DOHH2 (cell line): Measurements from ENCODE around the gene DGCR2.

Experiments
- H3F3A ChIP-seq: fragments of 200-600 bp; sonication (generic), shearing (Covaris generic); 2 replicates; pipeline ENCODE4 v1.6.0; 2016; ENCODE audit warnings: antibody characterized with exemption, mild to moderate bottlenecking; ENCODE audit not compliant: control insufficient read depth, insufficient read depth
- H3K27ac ChIP-seq: fragments of 200-600 bp; sonication (generic); 2 replicates; pipeline ENCODE4 v1.5.1; 2014; ENCODE audit warnings: low read depth, mild to moderate bottlenecking, low read length, moderate library complexity
- H3K27me3 ChIP-seq: fragments of 200-600 bp; sonication (generic); 2 replicates; pipeline ENCODE4 v1.6.1; 2014; ENCODE audit warnings: mild to moderate bottlenecking, low read length, mixed read lengths; ENCODE audit not compliant: control insufficient read depth
- H3K36me3 ChIP-seq: fragments of 200-600 bp; sonication (generic); 2 replicates; pipeline ENCODE4 v1.6.1; 2014; ENCODE audit warnings: mild to moderate bottlenecking, low read length, moderate library complexity, mixed read lengths; ENCODE audit not compliant: control insufficient read depth
- H3K4me1 ChIP-seq: fragments of 200-600 bp; sonication (generic); 2 replicates; pipeline ENCODE4 v1.6.1; 2014; ENCODE audit warnings: mild to moderate bottlenecking, low read length, mixed read lengths; ENCODE audit not compliant: control insufficient read depth
- H3K4me2 ChIP-seq: fragments of 200-600 bp; sonication (generic); 2 replicates; pipeline ENCODE4 v1.6.0; 2014; ENCODE audit warnings: mild to moderate bottlenecking, low read length, moderate library complexity
- H3K4me3 ChIP-seq: fragments of 200-600 bp; sonication (generic); 2 replicates; pipeline ENCODE4 v1.5.1; 2014; ENCODE audit warnings: mild to moderate bottlenecking, low read length, mixed read lengths
- H3K79me2 ChIP-seq: fragments of 200-600 bp; sonication (generic); 2 replicates; pipeline ENCODE4 v1.6.1; 2014; ENCODE audit warnings: mild to moderate bottlenecking, low read length, mixed read lengths; ENCODE audit not compliant: control insufficient read depth
- H3K9me2 ChIP-seq: fragments of 200-600 bp; sonication (generic); replicated peaks from 2 replicates; pipeline ENCODE4 v1.6.1; 2014; ENCODE audit warnings: mild to moderate bottlenecking, low read length, mixed read lengths; ENCODE audit not compliant: control insufficient read depth
- H3K9me3 ChIP-seq: fragments of 200-600 bp; sonication (generic); 2 replicates; pipeline ENCODE4 v1.6.1; 2014; ENCODE audit warnings: antibody characterized with exemption, low read length, mixed read lengths; ENCODE audit not compliant: control insufficient read depth, insufficient read depth
- H4K20me1 ChIP-seq: fragments of 200-600 bp; sonication (generic); 2 replicates; pipeline ENCODE4 v1.6.0; 2014; ENCODE audit warnings: low read depth, mild to moderate bottlenecking, antibody characterized with exemption, low read length, moderate library complexity; ENCODE audit not compliant: control insufficient read depth, insufficient read depth
- CTCF ChIP-seq: fragments of 200-600 bp; sonication (generic); IDR thresholded peaks from one replicate; pipeline ENCODE4 v1.5.1; 2014; ENCODE audit warnings: antibody characterized with exemption, mild to moderate bottlenecking, low read depth, low read length; ENCODE audit not compliant: poor library complexity, severe bottlenecking
- EZH2phosphoT487 ChIP-seq: fragments of 200-600 bp; sonication (generic); IDR thresholded peaks from 2 replicates; pipeline ENCODE4 v1.6.1; 2017; ENCODE audit warnings: borderline replicate concordance, mild to moderate bottlenecking, antibody characterized with exemption, low read length, moderate library complexity, mixed read lengths

The DGCR2 gene

GRCh38 chr22:19064354-19065054 is 57.7 kb downstream of the DGCR2 start:
- Histone ChIP-seq H3K4me3 (no peak overlapping the region), H3K4me2 (no peak overlapping the region), H3K79me2 (no peaks in the 10 kb centered on the region), H3K9me2 (no peaks in the 10 kb centered on the region), H3K4me1 (no peaks in the 10 kb centered on the region), H3K27me3 (no peaks in the 10 kb centered on the region), H4K20me1 (no peaks in the 10 kb centered on the region; the same call in 1 of the 2 replicates), H3F3A (no peaks in the 10 kb centered on the region), H3K27ac (no peak overlapping the region), H3K9me3 (no peaks in the 10 kb centered on the region), H3K36me3 (peaks cover 34% of the 10 kb centered on the region)
- no peak for TF ChIP-seq CTCF
- no peak for TF ChIP-seq EZH2phosphoT487

- Histone ChIP-seq H3K27me3 (no peaks in the 10 kb centered on the region), H3K9me2 (no peaks in the 10 kb centered on the region), H3K9me3 (no peaks in the 10 kb centered on the region), H3K79me2 (no peaks in the 10 kb centered on the region), H3K4me1 (no peaks in the 10 kb centered on the region), H3K4me3 (no peak overlapping the region), H3K4me2 (no peak overlapping the region), H3K36me3 (peaks cover 35% of the 10 kb centered on the region; the same call in 1 of the 2 replicates), H3F3A (no peaks in the 10 kb centered on the region), H4K20me1 (no peaks in the 10 kb centered on the region; the same call in 1 of the 2 replicates), H3K27ac (no peak overlapping the region)
- no peak for TF ChIP-seq CTCF
- no peak for TF ChIP-seq EZH2phosphoT487
Measured at GRCh38 chr22:19063581-19064353, 58.4 kb downstream of the DGCR2 start.

- H3K36me3 ChIP-seq: peaks cover 32% of the 10 kb centered on the region; the same call in 1 of the 2 replicates
- H3K9me2 ChIP-seq: no peaks in the 10 kb centered on the region
- no peaks in the 10 kb centered on the region for H4K20me1 ChIP-seq
- H3K4me2 ChIP-seq: no peak overlapping the region
- no peaks in the 10 kb centered on the region for H3K4me1 ChIP-seq
- H3F3A ChIP-seq: no peaks in the 10 kb centered on the region
- no peaks in the 10 kb centered on the region for H3K9me3 ChIP-seq
- no peaks in the 10 kb centered on the region for H3K27me3 ChIP-seq
- no peaks in the 10 kb centered on the region for H3K79me2 ChIP-seq
- H3K27ac ChIP-seq: no peak overlapping the region
- TF ChIP-seq CTCF: no peak
- no peak for TF ChIP-seq EZH2phosphoT487
- no peak overlapping the region for H3K4me3 ChIP-seq
Measured at GRCh38 chr22:19062943-19063308, 59.3 kb downstream of the DGCR2 start.
